Measurements from ENCODE around the gene MEF2A. TPM values are rescaled to one million over a fixed set of nuclear protein-coding genes. Genes with fewer than 3 reads are reported as not detected.

MEF2A gene
- polyA plus RNA-seq, 4 donors, result 11.2 to 22.6 (median 12.7) TPM

GRCh38 chr15:99537344-99537743 is 28.4 kb upstream of the MEF2A start:
- Histone ChIP-seq H3K4me3 (ENCODE audit: low read depth in 1 of 3, low read length in 3 of 3) (no peak overlapping the region), H3K4me1 (ENCODE audit: control insufficient read depth in 3 of 3, insufficient read depth in 2 of 3, low read depth in 1 of 3, low read length in 2 of 3) (no peaks in the 10 kb centered on the region), H3K27me3 (ENCODE audit: control insufficient read depth in 3 of 3, insufficient read depth in 3 of 3, low read length in 3 of 3) (no peaks in the 10 kb centered on the region), H3K27ac (ENCODE audit: low read depth in 1 of 3, low read length in 2 of 3) (no peak overlapping the region), H3K9me3 (ENCODE audit: control insufficient read depth in 2 of 2, insufficient read depth in 1 of 2, low read depth in 1 of 2, low read length in 1 of 2) (no peaks in the 10 kb centered on the region), H3K36me3 (ENCODE audit: control insufficient read depth in 3 of 3, insufficient read depth in 2 of 3, low read depth in 1 of 3, low read length in 3 of 3) (no peaks in the 10 kb centered on the region)
- 75 to 87% (median 79%) methylated on average over 4 of the region's 4 CpGs for WGBS, 3 donors
- DNase-seq (no peak), FAIRE-seq (no peak)

GRCh38 chr15:99538261-99538660 is 27.5 kb upstream of the MEF2A start:
- no peak for FAIRE-seq
- Histone ChIP-seq H3K36me3 (ENCODE audit: control insufficient read depth in 3 of 3, insufficient read depth in 2 of 3, low read depth in 1 of 3, low read length in 3 of 3) (no peaks in the 10 kb centered on the region), H3K4me3 (ENCODE audit: low read depth in 1 of 3, low read length in 3 of 3) (no peak overlapping the region), H3K9me3 (ENCODE audit: control insufficient read depth in 2 of 2, insufficient read depth in 1 of 2, low read depth in 1 of 2, low read length in 1 of 2) (no peaks in the 10 kb centered on the region), H3K27me3 (ENCODE audit: control insufficient read depth in 3 of 3, insufficient read depth in 3 of 3, low read length in 3 of 3) (no peaks in the 10 kb centered on the region), H3K27ac (ENCODE audit: low read depth in 1 of 3, low read length in 2 of 3) (no peak overlapping the region), H3K4me1 (ENCODE audit: control insufficient read depth in 3 of 3, insufficient read depth in 2 of 3, low read depth in 1 of 3, low read length in 2 of 3) (no peaks in the 10 kb centered on the region)
- WGBS, 3 donors, result 65 to 76% (median 66%) methylated on average over 1 of the region's 1 CpG
- DNase-seq, result no peak

- no peak for DNase-seq
- Histone ChIP-seq H3K27ac (ENCODE audit: low read depth in 1 of 3, low read length in 2 of 3) (no peak overlapping the region), H3K4me3 (ENCODE audit: low read depth in 1 of 3, low read length in 3 of 3) (no peak overlapping the region), H3K9me3 (ENCODE audit: control insufficient read depth in 2 of 2, insufficient read depth in 1 of 2, low read depth in 1 of 2, low read length in 1 of 2) (no peaks in the 10 kb centered on the region), H3K36me3 (ENCODE audit: control insufficient read depth in 3 of 3, insufficient read depth in 2 of 3, low read depth in 1 of 3, low read length in 3 of 3) (no peaks in the 10 kb centered on the region), H3K4me1 (ENCODE audit: control insufficient read depth in 3 of 3, insufficient read depth in 2 of 3, low read depth in 1 of 3, low read length in 2 of 3) (no peaks in the 10 kb centered on the region), H3K27me3 (ENCODE audit: control insufficient read depth in 3 of 3, insufficient read depth in 3 of 3, low read length in 3 of 3) (no peaks in the 10 kb centered on the region)
- no peak for FAIRE-seq
Observed at GRCh38 chr15:99542828-99543227, 23.0 kb upstream of the MEF2A start.

GRCh38 chr15:99545605-99546004 is 20.2 kb upstream of the MEF2A start:
- FAIRE-seq, result no peak
- DNase-seq, result no peak
- Histone ChIP-seq H3K4me3 (ENCODE audit: low read depth in 1 of 3, low read length in 3 of 3) (no peak overlapping the region), H3K36me3 (ENCODE audit: control insufficient read depth in 3 of 3, insufficient read depth in 2 of 3, low read depth in 1 of 3, low read length in 3 of 3) (no peaks in the 10 kb centered on the region), H3K4me1 (ENCODE audit: control insufficient read depth in 3 of 3, insufficient read depth in 2 of 3, low read depth in 1 of 3, low read length in 2 of 3) (no peaks in the 10 kb centered on the region), H3K27ac (ENCODE audit: low read depth in 1 of 3, low read length in 2 of 3) (no peak overlapping the region), H3K9me3 (ENCODE audit: control insufficient read depth in 2 of 2, insufficient read depth in 1 of 2, low read depth in 1 of 2, low read length in 1 of 2) (no peaks in the 10 kb centered on the region), H3K27me3 (ENCODE audit: control insufficient read depth in 3 of 3, insufficient read depth in 3 of 3, low read length in 3 of 3) (no peaks in the 10 kb centered on the region)

- no peak for DNase-seq
- Histone ChIP-seq H3K27ac (ENCODE audit: low read depth in 1 of 3, low read length in 2 of 3) (no peak overlapping the region), H3K27me3 (ENCODE audit: control insufficient read depth in 3 of 3, insufficient read depth in 3 of 3, low read length in 3 of 3) (no peaks in the 10 kb centered on the region), H3K36me3 (ENCODE audit: control insufficient read depth in 3 of 3, insufficient read depth in 2 of 3, low read depth in 1 of 3, low read length in 3 of 3) (no peaks in the 10 kb centered on the region), H3K9me3 (ENCODE audit: control insufficient read depth in 2 of 2, insufficient read depth in 1 of 2, low read depth in 1 of 2, low read length in 1 of 2) (no peaks in the 10 kb centered on the region), H3K4me1 (ENCODE audit: control insufficient read depth in 3 of 3, insufficient read depth in 2 of 3, low read depth in 1 of 3, low read length in 2 of 3) (no peaks in the 10 kb centered on the region), H3K4me3 (ENCODE audit: low read depth in 1 of 3, low read length in 3 of 3) (no peak overlapping the region)
- 56 to 81% (median 73%) methylated on average over 4 of the region's 4 CpGs for WGBS, 3 donors
- no peak for FAIRE-seq
Observed at GRCh38 chr15:99546441-99547100, 19.2 kb upstream of the MEF2A start.

DNA sequence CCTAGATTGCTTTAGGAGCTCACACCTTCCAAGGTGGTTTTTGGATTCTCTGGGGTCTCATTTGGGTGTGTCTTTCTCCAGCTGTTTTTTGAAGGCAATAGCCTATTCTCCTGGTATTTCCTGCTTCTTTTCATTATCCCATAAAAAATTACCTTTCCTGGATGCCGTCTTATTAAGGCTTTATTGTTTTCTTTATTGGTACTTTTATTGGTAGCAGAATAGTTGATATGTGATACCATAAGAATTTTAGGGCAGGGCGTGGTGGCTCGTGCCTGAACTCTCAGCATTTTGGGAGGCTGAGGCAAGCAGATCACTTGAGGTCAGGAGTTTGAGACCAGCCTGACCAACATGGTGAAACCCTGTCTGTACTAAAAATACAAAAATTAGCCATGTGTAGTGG is 18.3 kb upstream of the MEF2A start:
- no peak for DNase-seq
- H3K27me3 ChIP-seq (ENCODE audit: control insufficient read depth in 3 of 3, insufficient read depth in 3 of 3, low read length in 3 of 3), result no peaks in the 10 kb centered on the region
- H3K4me3 ChIP-seq (ENCODE audit: low read depth in 1 of 3, low read length in 3 of 3), result no peak overlapping the region
- 27 to 70% (median 60%) methylated on average over 3 of the region's 3 CpGs for WGBS, 3 donors
- FAIRE-seq, result no peak
- no peaks in the 10 kb centered on the region for H3K4me1 ChIP-seq (ENCODE audit: control insufficient read depth in 3 of 3, insufficient read depth in 2 of 3, low read depth in 1 of 3, low read length in 2 of 3)
- H3K27ac ChIP-seq (ENCODE audit: low read depth in 1 of 3, low read length in 2 of 3), result no peak overlapping the region
- H3K36me3 ChIP-seq (ENCODE audit: control insufficient read depth in 3 of 3, insufficient read depth in 2 of 3, low read depth in 1 of 3, low read length in 3 of 3), result no peaks in the 10 kb centered on the region
- no peaks in the 10 kb centered on the region for H3K9me3 ChIP-seq (ENCODE audit: control insufficient read depth in 2 of 2, insufficient read depth in 1 of 2, low read depth in 1 of 2, low read length in 1 of 2)

DNA sequence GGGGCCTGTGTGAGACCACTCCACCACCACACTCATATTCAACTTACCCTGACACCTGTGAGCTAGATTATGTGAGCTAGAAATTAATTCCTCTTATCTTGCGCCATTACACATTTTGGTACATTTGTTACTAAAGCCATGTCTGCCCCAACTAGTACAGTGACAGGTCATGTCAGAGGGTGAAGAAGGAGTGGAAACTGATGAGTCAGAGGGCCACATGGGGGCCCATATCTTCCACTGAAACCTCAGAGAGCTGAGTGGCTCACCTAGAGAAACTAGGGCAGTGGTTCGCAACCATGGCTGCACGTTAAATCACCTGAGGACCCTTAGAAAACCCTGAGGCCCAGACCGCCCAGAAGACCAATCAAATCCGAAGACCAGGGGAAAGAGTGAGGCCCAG is 15.7 kb upstream of the MEF2A start:
- 54 to 86% (median 79%) methylated on average over 5 of the region's 5 CpGs for WGBS, 3 donors
- Histone ChIP-seq H3K9me3 (ENCODE audit: control insufficient read depth in 2 of 2, insufficient read depth in 1 of 2, low read depth in 1 of 2, low read length in 1 of 2) (no peaks in the 10 kb centered on the region), H3K4me1 (ENCODE audit: control insufficient read depth in 3 of 3, insufficient read depth in 2 of 3, low read depth in 1 of 3, low read length in 2 of 3) (no peaks in the 10 kb centered on the region), H3K4me3 (ENCODE audit: low read depth in 1 of 3, low read length in 3 of 3) (no peak overlapping the region), H3K27ac (ENCODE audit: low read depth in 1 of 3, low read length in 2 of 3) (no peak overlapping the region), H3K27me3 (ENCODE audit: control insufficient read depth in 3 of 3, insufficient read depth in 3 of 3, low read length in 3 of 3) (no peaks in the 10 kb centered on the region), H3K36me3 (ENCODE audit: control insufficient read depth in 3 of 3, insufficient read depth in 2 of 3, low read depth in 1 of 3, low read length in 3 of 3) (no peaks in the 10 kb centered on the region)
- no peak for DNase-seq
- FAIRE-seq, result no peak

GRCh38 chr15:99552111-99552510 is 13.7 kb upstream of the MEF2A start:
- Histone ChIP-seq H3K27me3 (ENCODE audit: control insufficient read depth in 3 of 3, insufficient read depth in 3 of 3, low read length in 3 of 3) (no peaks in the 10 kb centered on the region), H3K9me3 (ENCODE audit: control insufficient read depth in 2 of 2, insufficient read depth in 1 of 2, low read depth in 1 of 2, low read length in 1 of 2) (no peaks in the 10 kb centered on the region), H3K27ac (ENCODE audit: low read depth in 1 of 3, low read length in 2 of 3) (no peak overlapping the region), H3K36me3 (ENCODE audit: control insufficient read depth in 3 of 3, insufficient read depth in 2 of 3, low read depth in 1 of 3, low read length in 3 of 3) (no peaks in the 10 kb centered on the region), H3K4me1 (ENCODE audit: control insufficient read depth in 3 of 3, insufficient read depth in 2 of 3, low read depth in 1 of 3, low read length in 2 of 3) (no peaks in the 10 kb centered on the region), H3K4me3 (ENCODE audit: low read depth in 1 of 3, low read length in 3 of 3) (no peak overlapping the region)
- DNase-seq (no peak), FAIRE-seq (no peak)
- 92 to 95% (median 95%) methylated on average over 2 of the region's 2 CpGs for WGBS, 3 donors

DNA sequence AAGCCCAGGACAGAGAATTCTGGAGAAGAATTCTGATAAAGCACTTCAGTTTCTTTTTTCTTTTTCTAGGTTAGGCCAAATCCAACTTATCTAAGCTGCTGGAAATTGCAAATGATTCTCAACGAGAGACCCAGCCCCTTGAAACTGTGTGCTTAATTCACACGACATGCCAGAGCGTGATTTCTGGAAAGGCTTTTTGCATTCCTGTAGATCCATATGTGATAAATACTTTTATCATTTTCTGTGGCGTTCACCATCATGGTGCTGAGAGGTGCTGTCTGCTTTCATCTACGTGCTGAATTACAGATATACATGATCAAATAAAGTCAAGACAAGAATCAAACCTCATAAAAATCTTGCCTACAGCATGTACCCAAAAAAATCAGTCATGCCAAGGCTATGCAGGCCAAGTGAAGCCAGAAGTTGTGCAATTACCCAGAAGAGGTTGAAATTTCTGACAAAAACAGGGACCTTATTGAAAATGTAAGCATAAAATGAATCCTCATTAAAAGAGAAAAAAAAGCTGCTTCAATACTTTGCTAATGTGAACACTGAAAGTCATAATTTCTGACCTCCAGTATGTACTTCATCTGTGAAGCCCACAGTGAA is 10.8 kb upstream of the MEF2A start:
- Histone ChIP-seq H3K27ac (ENCODE audit: low read depth in 1 of 3, low read length in 2 of 3) (no peak overlapping the region), H3K4me3 (ENCODE audit: low read depth in 1 of 3, low read length in 3 of 3) (no peak overlapping the region), H3K9me3 (ENCODE audit: control insufficient read depth in 2 of 2, insufficient read depth in 1 of 2, low read depth in 1 of 2, low read length in 1 of 2) (no peaks in the 10 kb centered on the region), H3K27me3 (ENCODE audit: control insufficient read depth in 3 of 3, insufficient read depth in 3 of 3, low read length in 3 of 3) (no peaks in the 10 kb centered on the region), H3K4me1 (ENCODE audit: control insufficient read depth in 3 of 3, insufficient read depth in 2 of 3, low read depth in 1 of 3, low read length in 2 of 3) (no peaks in the 10 kb centered on the region), H3K36me3 (ENCODE audit: control insufficient read depth in 3 of 3, insufficient read depth in 2 of 3, low read depth in 1 of 3, low read length in 3 of 3) (no peaks in the 10 kb centered on the region)
- DNase-seq (no peak), FAIRE-seq (no peak)
- 73 to 92% (median 87%) methylated on average over 5 of the region's 5 CpGs for WGBS, 3 donors

Measured in small intestine (tissue), 7 donors.